HG03159 (cell line): ENCODE data around the gene ANO2.

Source experiments
- ATAC-seq: cut with Tn5 transposase; IDR thresholded peaks from one replicate; pipeline ENCODE4 v1.9.1; 2021; ENCODE audit warnings: mild to moderate bottlenecking, moderate library complexity; ENCODE audit not compliant: unreplicated experiment

The ANO2 gene

DNA sequence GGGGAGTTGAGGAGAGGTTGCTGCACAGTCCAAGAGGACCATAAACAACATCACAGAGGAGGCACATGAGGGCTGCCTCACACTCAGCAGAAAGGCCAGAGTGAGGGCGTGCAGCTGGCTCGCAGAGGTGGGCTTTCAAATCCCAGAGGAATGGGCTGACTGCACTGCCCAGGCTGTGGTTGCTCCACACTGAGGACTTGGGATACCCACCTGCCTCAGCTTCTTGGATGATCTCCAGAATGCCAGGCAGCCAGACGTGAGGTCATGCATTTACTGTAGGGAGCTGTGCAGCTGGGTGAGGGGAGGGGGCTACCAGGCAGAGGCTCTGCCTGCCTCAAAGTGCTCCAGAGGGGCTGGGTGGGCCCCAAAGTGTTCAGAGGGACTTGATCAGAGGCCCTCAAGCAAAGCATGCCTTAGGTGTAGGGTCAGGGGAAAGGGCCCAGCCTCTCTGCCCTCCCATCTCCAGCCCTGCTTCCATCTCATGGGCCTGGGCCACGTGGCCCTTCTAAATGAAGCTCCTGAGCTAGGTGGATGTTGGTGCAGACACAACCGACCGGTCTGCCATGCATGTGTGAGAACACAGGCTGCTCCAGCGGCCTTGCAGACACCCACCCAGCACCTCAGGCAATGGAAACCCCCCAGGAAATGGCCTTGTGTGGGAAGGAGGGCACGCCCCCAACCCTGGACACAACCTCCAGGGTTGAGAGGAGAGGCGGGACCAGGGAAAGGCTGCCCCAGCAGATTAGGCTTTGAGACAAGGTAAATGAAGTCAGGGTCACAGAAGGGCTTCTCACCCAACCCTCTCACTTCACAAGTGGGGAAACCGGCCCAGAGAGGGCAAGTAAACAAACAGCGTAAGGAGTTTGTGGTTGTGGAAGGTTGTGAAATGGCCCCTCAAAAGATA lies 422.4 kb downstream of the ANO2 start:
- ATAC-seq: no peak

DNA sequence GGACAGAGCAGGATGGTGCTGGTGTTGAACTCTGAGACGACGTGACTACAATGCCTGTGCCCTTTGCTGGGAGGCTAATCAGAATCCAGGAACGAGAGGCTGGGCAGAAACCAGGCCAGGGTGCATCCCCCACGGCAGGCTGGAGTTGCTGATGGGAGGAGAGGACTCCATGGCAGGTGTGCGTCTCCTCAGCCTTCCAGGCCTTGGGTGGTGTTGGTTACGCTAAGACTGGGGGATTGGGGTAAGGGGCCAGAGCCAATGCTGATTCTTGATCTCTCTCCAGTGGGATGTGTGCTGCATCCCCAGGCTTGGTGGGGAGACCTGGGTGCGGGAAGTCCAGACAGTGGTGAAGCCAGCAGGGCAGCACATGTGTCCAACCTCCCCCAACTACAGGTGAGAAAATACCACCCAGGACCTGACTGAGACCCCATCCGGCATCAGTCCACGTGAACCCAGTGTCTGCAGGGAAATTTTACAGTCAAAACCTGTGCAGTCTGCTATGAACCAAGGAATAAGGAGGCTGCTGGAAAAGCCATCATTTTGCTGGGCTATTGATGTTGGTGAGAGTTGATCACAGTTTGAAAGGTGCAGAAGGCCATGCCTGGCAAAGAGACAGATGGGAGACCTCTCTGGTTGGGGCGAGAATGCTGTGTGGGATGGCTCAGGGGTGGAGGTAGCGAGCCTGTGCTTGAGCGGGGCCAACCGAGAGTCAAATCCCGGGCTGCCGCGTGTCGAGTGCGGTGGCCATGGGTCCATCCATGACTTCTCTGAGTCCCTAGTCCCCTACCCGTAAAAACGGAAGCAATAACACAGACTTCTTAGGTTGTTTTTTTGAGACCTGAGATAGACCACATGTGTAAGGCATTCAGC lies 423.4 kb downstream of the ANO2 start:
- ATAC-seq: no peak

DNA sequence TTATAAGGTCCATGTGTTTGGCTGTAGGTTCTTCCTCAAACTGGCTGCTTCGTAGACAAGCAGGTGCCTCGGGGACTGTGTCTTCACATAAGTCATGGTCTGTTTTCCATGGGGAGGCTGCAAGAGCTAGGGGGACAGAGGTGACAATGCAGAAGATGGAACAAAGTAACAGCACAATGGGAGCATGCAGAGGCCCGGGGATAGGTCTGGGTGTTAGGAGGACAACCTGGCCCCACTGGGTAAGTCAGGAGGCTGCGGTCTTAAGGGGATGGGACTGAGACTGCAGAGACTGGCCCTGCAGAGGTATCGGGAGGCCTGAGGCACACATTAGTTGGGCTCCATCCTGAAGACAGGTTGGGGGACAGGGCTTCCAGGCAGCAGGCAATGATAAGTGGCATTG lies 424.2 kb downstream of the ANO2 start:
- no peak for ATAC-seq

DNA sequence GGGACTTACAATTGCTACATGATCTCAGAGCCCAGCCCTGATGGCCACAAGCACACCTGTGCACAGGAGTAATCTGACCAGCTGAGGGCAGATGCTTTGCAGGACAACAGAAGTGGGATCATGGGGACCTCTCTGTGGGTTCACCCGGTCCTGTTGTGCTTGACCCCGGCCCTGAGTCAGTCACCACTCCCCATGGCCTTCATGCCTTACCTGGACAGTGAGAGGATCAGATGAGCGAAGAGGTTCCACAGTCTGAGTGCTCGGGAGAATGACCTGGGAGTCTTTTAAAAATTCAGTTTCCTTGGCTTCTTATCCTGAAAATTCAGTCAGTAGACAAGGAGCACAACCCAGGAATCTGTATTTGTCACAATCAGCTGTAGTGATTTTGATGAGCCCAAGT lies 425.0 kb downstream of the ANO2 start:
- ATAC-seq: no peak

DNA sequence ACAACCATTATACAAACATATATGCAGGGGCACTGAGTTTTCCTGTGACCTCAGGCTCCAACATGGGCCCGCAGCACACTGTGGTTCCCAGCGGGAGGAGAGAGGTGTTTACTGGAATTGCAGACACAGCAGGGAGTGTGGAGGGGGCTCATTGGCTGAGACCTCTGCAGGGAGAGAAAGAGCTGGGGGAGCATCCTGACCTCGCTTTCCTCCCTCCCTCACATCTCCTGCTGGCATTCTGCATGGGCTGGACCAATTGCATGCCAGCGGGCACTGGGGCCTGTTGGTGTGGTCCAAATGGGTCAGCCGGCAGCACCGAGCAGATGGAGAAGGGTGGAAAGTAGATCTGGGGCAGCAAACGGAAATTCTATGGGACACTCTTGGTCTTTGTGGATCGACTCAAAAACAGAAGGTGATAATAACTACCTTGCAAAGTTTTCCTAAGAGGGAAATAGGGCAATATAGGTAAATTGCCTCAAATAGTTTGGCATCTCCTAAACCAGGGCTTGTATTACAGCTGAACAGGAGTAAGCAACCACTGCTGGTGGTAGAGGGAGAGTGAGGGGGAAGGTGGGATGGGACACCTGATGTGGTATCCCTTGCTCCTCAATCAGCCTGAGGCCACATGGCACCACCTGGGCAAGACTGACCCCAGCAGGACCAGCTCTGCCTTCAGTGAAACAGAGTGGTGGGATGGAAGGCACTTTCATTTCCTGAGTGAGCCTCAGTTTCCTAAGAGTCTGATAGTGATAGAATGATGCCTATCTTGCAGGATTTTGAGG lies 426.3 kb downstream of the ANO2 start:
- no peak for ATAC-seq

DNA sequence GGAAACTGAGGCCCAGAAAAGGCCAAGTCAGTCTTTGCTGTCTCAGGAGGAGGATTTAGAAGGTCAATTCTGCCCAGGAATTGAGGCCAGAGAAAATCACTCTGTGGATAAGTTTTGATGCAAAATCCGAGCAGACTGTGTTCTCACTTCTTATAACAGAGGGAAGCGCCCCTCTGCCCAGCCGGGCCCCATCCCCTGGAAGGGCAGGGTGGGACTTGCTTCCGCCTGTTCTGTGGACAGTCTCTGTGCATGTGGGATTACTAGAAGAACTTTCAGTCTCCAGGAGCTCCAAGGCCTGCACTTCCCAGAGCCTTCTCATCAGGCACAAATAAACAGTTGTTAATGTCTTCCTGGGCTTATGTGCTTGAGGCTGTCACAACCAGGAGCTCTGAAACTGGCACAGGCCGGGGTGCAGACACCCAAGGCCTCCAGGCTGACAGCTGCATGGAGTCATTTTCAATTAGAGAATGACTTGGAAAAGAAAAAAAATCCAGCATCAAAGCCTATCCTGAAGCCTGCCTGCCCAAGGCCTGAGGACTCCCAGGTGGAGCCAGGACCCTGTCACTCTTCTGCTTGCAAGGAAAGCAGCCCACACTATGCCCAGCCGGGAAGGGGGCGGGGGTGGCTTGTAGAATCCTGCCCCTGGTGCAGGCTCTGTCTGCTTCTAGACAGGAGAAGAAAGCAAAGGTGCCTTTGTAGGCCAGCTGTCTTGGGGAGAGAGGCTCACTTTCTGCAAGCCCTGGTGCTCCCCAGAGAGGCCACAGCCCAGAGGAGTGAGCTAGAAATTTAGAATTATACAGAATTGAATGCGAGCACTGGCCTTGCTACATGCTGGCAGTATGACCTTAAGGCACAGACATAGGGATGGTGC lies 428.5 kb downstream of the ANO2 start:
- ATAC-seq: no peak

DNA sequence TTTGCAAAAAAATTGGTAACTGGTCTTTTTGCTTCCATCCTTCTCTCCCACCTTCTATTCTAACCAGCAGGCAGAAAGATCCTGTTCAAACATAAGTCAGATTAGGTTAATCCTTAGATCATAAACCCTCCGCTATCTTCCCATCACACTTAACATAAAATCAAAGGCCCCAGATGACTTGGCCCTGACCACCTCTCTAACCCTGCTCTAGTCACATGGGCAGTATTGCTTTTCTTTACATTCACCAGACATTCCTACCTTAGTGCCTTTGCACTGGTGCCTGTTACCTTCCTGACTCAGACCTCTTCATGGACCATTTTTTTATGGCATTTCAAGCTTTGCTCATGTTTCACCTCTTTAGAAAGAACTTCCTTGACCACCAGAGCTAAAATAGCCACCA lies 429.6 kb downstream of the ANO2 start:
- ATAC-seq: no peak

DNA sequence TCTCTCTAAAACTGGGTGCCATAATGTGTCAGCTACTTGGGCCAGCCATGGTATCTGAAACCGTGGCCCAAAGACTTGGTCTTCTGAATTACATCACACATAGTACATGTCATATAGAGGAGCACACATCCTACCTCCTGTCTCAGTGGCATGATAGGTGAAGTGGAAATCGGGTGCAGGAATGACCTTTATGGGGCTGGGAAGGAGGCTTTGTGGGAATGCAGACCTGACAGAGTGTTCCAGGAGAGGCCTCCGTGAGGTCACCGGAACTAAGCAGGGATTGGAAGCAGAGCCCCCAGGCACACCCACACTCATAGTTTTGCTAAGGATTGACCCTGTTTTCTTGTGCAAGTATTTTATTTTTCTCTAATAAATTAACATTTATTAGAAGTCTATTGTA lies 430.5 kb downstream of the ANO2 start:
- no peak for ATAC-seq

DNA sequence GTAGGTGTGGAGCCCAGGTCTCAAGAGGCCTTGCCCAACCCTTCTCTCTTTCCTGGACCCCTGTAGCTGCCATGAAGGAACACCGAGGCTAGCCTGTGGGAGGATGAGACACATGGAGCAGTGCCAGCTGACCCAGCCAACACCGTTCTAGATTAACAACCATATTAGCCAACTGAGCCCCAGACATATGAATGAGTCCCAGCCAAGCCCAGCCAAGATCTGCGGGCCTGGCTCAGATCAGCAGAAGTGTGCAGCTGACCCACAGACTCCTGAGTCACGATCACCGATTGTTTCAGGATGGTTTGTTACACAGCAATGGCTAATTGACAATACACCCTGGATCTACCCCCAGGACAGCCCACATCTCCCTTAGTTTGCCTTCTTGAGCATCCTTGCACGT lies 431.0 kb downstream of the ANO2 start:
- ATAC-seq: no peak

DNA sequence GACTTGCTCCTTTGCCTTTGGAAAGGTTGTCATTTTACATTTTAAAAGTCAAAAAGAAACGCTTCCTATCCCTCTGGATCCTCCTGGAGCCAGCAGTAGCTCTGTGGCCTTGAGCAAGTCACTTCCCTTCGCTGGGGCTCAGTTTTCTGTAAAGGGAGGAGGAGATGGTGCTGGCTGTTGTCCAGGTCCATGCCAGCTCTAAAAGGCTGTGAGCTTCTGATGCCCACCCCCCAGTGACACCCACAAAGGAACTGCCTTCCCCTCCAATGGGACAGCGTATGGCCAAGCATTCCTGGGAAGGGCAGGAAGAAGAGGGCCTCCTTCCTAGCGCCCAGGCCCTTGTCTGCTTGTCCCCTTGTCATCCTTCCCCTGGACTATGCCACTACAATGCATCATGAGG lies 431.7 kb downstream of the ANO2 start:
- ATAC-seq: no peak
